GM12874 (cell line): ENCODE data around the gene MATN3.

ENCODE experiments used
- CTCF ChIP-seq: IDR thresholded peaks from 2 replicates; pipeline ENCODE4 v1.5.1; 2011; ENCODE audit warnings: low read depth, mild to moderate bottlenecking, control low read depth, low read length, moderate library complexity; ENCODE audit not compliant: insufficient read depth

MATN3 gene

DNA sequence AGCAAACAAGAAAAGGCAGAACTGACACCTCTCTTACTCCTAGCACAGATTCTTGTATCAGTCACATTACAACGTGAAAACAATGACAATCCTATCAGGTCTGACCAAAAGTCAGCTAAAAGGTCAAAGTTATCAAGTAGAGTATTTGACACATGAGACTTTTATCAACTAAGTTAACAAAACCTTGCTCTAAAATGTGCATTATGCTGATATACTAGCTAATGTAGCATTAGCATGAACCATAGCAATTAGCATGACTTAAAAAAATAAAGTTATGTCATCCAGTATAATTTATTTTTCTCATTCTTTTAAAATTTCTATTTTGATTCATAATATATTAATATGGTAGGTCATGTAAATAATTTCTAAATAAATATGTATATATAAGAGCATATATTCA, 69.3 kb downstream of the MATN3 start:
- TF ChIP-seq CTCF, result no peak

GRCh38 chr2:19942199-19942598, 70.3 kb downstream of the MATN3 start:
- no peak for TF ChIP-seq CTCF
